Endothelial cell of umbilical vein (primary cell): ENCODE results near the gene MCTP2.

Experiments used
- GATA2 ChIP-seq: IDR thresholded peaks from 2 replicates; pipeline ENCODE4 v1.7.0; 2011; ENCODE audit warnings: low read depth, mild to moderate bottlenecking, moderate library complexity, mixed read lengths, low read length; ENCODE audit not compliant: insufficient read length, insufficient read depth
- POLR2A ChIP-seq: IDR thresholded peaks from 2 replicates; pipeline ENCODE4 v1.6.1; 2012; ENCODE audit warnings: low read depth, mild to moderate bottlenecking, control low read depth, low read length
- POLR2AphosphoS5 ChIP-seq: IDR thresholded peaks from 2 replicates; pipeline ENCODE4 v1.6.1; 2012; ENCODE audit warnings: low read depth, mild to moderate bottlenecking, control low read depth, low read length, moderate library complexity; ENCODE audit not compliant: insufficient read depth
- TF ChIP-seq, protein P1 (sequence below), 2 donors: IDR thresholded peaks; 1 replicate in 1 of 2; 2 replicates in 1 of 2; pipeline ENCODE4 v1.5.1; 2011; ENCODE audit warnings: low read length in 2 of 2, mild to moderate bottlenecking in 2 of 2, moderate library complexity in 2 of 2, control low read depth in 1 of 2, inconsistent platforms in 1 of 2, low read depth in 1 of 2; ENCODE audit not compliant: insufficient read depth in 1 of 2; ENCODE audit errors: extremely low read depth in 1 of 2

DNA sequence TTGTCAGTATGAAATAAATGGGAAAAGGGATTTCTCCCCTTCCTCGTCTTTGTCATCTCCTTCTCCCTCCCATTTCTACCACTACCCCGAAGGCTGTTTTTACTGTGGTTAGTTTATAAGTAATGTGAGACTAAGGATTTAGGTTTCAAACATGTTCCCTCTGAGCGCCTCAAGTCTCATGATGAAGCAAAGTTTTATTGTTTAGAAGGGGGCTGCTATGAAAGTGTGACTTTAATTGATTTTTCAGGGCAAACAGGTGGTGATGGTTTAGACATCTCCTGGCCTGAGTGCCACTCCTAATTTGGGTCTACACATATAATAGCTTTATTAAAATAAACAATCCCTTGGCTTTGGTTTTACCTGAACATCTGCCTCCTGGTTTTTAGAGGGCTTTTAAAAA is 185.5 kb downstream of the MCTP2 start:
- TF ChIP-seq POLR2AphosphoS5 (no peak), GATA2 (no peak), POLR2A (no peak)
- TF ChIP-seq, protein P1, sequence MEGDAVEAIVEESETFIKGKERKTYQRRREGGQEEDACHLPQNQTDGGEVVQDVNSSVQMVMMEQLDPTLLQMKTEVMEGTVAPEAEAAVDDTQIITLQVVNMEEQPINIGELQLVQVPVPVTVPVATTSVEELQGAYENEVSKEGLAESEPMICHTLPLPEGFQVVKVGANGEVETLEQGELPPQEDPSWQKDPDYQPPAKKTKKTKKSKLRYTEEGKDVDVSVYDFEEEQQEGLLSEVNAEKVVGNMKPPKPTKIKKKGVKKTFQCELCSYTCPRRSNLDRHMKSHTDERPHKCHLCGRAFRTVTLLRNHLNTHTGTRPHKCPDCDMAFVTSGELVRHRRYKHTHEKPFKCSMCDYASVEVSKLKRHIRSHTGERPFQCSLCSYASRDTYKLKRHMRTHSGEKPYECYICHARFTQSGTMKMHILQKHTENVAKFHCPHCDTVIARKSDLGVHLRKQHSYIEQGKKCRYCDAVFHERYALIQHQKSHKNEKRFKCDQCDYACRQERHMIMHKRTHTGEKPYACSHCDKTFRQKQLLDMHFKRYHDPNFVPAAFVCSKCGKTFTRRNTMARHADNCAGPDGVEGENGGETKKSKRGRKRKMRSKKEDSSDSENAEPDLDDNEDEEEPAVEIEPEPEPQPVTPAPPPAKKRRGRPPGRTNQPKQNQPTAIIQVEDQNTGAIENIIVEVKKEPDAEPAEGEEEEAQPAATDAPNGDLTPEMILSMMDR (IDR thresholded peaks at IDR 0.05; ENCODE audit: extremely low read depth in 1 of 2, insufficient read depth in 1 of 2, low read depth in 1 of 2, low read length in 2 of 2), result no peak
